Stimulated activated naive B cell treated with anti-CD40 and anti-IgM and Interleukin-4, amounts not matched to agents 10 μg/mL and 1 μg/mL and 100 μg/mL, for 72 hours (primary cell): Measurements from ENCODE around the gene ABHD1.
A peak's percentile ranks its signal among the peaks of the same experiment; 100 is the strongest.

Source experiments
- ATAC-seq, 2 donors: fragments of 150-1000 bp; cut with Tn5 transposase; replicated peaks; 2 replicates each; pipeline ENCODE4 v1.10.0; 2021; ENCODE audit warnings: moderate library complexity in 1 of 2
- DNase-seq: peaks from one replicate; pipeline ENCODE4 v3.0.0; 2021
- H3K27ac Mint-ChIP-seq: one replicate; pipeline ENCODE4 v1.8.0; 2022; ENCODE audit warnings: mild to moderate bottlenecking, mixed read lengths
- H3K27me3 Mint-ChIP-seq, 2 donors: one replicate each; pipeline ENCODE4 v1.8.0; 2022; ENCODE audit warnings: mixed read lengths in 2 of 2
- H3K36me3 Mint-ChIP-seq, 2 donors: one replicate each; pipeline ENCODE4 v1.8.0; 2022; ENCODE audit warnings: mixed read lengths in 2 of 2, mild to moderate bottlenecking in 1 of 2
- H3K4me1 Mint-ChIP-seq, 2 donors: one replicate each; pipeline ENCODE4 v1.8.0; 2022; ENCODE audit warnings: mixed read lengths in 2 of 2, mild to moderate bottlenecking in 1 of 2
- H3K4me3 Mint-ChIP-seq, 2 donors: one replicate each; pipeline ENCODE4 v1.8.0; 2022; ENCODE audit warnings: mild to moderate bottlenecking in 2 of 2, mixed read lengths in 2 of 2, moderate library complexity in 1 of 2
- H3K9me3 Mint-ChIP-seq, 2 donors: one replicate each; pipeline ENCODE4 v1.8.0; 2022; ENCODE audit warnings: mixed read lengths in 2 of 2, mild to moderate bottlenecking in 1 of 2

ABHD1 gene

DNA sequence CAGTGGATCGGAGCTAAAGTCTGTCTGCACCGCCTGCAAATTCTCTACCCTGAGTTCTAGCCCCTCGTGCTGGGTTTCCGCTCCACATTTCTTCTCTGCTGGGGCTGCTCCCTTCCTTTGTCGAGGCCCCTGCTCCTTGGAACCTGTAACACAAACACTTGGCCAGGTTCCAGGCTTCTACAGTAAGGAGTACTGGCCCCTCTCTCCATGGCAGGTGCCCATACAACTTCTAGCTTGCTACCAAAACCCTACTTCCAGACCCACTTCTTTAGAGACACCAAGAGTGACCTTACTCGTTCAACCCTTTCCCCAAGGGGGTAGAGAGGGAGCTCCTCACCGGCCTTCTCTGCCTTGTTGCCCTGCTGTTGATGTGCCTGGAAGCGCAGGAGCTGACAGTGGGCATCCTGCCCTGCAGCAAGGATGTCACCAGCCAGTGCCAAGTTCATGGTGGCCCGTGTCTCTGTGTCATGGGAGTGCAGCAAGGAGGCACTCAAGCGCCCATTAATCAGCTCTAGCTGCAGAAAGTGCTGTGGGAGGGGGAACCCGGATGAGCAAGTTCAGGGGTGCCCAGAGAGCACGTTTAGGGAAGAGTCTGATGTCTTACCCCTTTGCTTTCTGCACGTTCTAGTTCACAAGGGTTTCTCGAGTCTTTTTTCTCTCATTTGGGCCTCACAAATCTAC, 9.7 kb downstream of the ABHD1 start:
- no peaks in the 10 kb centered on the region for H3K9me3 Mint-ChIP-seq
- ATAC-seq: peak in 1 of 2 donors; percentile 13
- DNase-seq: no peak

DNA sequence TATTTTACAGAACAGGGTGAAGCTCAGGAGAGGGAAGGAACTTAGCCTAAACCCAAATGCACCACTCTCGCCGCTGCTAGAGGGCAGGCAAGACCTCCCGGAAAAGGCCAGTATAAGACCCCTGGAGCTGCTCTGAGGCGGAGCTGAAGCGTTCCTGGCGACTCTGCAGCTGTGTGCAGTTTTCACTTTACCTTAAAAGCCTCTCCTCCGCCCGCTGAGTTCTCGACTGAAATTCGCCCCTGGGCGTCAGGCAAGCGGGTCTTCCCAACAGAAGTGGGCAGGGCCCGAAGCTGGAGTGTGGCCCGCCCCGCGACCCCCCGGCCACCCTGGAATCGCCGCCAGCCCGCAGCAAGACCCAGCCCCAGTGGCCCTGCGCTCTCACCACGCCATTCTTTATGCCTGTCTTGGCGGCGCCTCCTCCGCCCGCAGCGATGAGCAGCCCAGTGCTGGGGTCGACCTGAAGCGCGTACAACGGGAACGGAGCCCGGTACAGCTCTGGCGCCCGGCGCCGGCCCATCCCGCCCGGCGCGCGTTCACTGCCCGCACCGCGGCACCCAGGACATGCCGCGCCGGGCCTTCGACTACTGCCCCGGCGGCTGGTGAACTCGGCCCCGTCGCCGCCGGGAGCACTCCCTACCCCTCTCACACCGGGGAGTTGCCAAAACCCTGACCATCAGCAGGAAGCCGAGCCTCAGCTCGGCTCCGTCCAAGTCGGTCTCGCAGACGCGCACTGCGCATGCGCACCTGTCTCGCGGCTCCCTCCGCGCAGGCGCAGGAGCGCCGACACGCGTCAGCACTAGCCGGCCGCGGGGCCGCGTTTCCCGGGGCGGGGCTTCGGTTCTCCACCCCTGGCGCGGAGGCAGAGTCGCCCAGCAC, 10.5 kb downstream of the ABHD1 start, which contains the start of gene PREB:
TSS of gene PREB (minus strand) at position 732 of the 876 bp plus-strand sequence. CDS start at position 517, 215 bp downstream.
- Mint-ChIP-seq H3K9me3 (no peaks in the 10 kb centered on the region), H3K36me3 (peaks cover 23 to 36% of the 10 kb centered on the region in 2 donors), H3K27me3 (no peaks in the 10 kb centered on the region), H3K4me1 (peaks cover 20 to 43% of the 10 kb centered on the region in 2 donors), H3K4me3 (peak within 1 kb of the TSS; percentile 89 to 95), H3K27ac (peak within 1 kb of the TSS; percentile 98)
- ATAC-seq (peak; percentile 94 to 95), DNase-seq (peak; percentile 99)

More for the DNA sequence above, 9.7 kb downstream of the ABHD1 start:
- H3K27me3 Mint-ChIP-seq: no peaks in the 10 kb centered on the region
- peak overlapping the region; percentile 89 to 95 for H3K4me3 Mint-ChIP-seq
- peaks cover 22 to 43% of the 10 kb centered on the region in 2 donors for H3K4me1 Mint-ChIP-seq
- peak overlapping the region; percentile 73 for H3K27ac Mint-ChIP-seq
- peaks cover 24 to 36% of the 10 kb centered on the region in 2 donors for H3K36me3 Mint-ChIP-seq

DNA sequence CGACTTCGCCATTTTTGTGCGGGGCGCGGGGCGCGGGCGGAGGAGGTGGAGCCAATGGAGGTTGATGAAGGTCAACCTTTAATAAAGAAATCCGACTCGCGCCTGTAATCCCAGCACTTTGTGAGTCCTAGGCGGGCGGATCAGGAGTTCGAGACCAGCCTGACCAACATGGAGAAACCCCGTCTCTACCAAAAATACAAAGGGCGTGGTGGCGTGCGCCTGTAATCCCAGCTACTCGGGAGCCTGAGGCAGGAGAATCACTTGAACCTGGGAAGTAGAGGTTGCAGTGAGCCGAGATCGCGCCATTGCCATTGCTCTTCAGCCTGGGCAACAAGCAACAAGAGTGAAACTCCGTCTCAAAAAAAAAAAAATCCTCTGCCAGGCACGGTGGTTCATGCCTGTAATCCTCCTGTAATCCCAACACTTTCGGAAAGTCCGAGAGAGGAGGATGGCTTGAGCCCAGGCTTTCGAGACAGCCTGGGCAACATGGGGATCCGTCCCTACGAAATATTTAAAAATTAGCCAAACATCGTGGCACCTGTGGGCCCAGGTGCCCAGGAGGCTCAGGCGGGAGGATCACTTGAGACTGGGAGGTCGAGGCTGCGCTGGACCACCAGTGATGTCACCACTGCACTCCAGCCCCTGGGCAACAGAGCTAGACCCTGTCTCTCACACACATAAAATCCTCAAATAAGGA, 11.3 kb downstream of the ABHD1 start:
- peak overlapping the region; percentile 89 to 95 for H3K4me3 Mint-ChIP-seq
- DNase-seq (no peak), ATAC-seq (no peak)
- H3K27ac Mint-ChIP-seq: peak overlapping the region; percentile 98
- H3K36me3 Mint-ChIP-seq: peaks cover 19 to 29% of the 10 kb centered on the region in 2 donors
- H3K27me3 Mint-ChIP-seq: no peaks in the 10 kb centered on the region
- no peaks in the 10 kb centered on the region for H3K9me3 Mint-ChIP-seq
- peaks cover 19 to 37% of the 10 kb centered on the region in 2 donors for H3K4me1 Mint-ChIP-seq

DNA sequence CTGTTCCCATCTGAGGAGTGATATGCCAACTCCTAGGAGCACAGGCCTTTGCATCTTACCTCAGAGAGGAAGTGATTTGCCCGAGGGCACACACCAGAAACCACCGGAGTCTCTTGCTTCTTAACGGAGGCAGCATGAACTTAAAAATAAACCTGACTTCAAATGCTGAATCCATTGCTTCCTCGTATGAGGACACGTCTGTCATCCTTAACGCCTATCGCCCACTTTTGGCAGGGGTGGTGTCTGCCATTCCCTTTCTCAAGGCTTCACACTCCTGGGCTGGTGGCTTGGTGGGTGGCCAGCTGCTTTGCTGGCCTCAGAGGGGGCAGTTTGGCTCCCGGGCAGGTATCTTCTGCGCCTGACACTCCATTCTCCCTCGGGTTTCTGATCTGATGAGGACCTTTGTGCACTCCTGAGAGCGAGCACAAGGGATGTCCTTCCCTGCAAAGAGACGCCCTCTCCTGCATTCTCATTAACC, 11.9 kb downstream of the ABHD1 start:
- H3K27ac Mint-ChIP-seq: peak overlapping the region; percentile 89
- DNase-seq: no peak

DNA sequence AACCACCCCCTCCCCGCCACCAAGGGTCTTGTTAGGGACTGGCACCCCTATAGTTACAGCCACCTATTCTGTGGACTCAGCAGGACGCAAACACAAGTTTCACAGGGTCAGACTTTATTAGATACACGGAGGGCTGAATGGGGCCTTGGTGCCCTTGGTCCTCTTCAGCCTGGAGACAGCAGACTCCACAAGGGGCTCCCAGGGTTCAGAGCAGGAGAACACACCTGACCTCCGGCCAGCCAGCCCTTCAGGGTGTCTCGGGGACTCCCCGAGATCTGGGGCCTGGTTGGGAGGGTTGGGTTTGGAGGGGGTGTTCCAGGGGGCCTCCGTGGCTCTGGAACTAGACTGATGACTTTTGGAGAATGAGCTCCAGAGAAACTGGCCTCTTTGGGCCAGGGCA, 13.1 kb downstream of the ABHD1 start:
- Mint-ChIP-seq H3K27ac (no peak overlapping the region), H3K4me3 (no peak overlapping the region), H3K27me3 (no peaks in the 10 kb centered on the region), H3K4me1 (peaks cover 16 to 32% of the 10 kb centered on the region in 2 donors), H3K36me3 (peaks cover 10 to 15% of the 10 kb centered on the region in 2 donors), H3K9me3 (no peaks in the 10 kb centered on the region)
- ATAC-seq (no peak), DNase-seq (no peak)

More for the DNA sequence above, 11.9 kb downstream of the ABHD1 start:
- H3K9me3 Mint-ChIP-seq: no peaks in the 10 kb centered on the region
- ATAC-seq: no peak
- H3K4me3 Mint-ChIP-seq: peak overlapping the region; percentile 89 to 95
- H3K27me3 Mint-ChIP-seq: no peaks in the 10 kb centered on the region
- H3K36me3 Mint-ChIP-seq: peaks cover 19 to 25% of the 10 kb centered on the region in 2 donors
- H3K4me1 Mint-ChIP-seq: peaks cover 19 to 37% of the 10 kb centered on the region in 2 donors

DNA sequence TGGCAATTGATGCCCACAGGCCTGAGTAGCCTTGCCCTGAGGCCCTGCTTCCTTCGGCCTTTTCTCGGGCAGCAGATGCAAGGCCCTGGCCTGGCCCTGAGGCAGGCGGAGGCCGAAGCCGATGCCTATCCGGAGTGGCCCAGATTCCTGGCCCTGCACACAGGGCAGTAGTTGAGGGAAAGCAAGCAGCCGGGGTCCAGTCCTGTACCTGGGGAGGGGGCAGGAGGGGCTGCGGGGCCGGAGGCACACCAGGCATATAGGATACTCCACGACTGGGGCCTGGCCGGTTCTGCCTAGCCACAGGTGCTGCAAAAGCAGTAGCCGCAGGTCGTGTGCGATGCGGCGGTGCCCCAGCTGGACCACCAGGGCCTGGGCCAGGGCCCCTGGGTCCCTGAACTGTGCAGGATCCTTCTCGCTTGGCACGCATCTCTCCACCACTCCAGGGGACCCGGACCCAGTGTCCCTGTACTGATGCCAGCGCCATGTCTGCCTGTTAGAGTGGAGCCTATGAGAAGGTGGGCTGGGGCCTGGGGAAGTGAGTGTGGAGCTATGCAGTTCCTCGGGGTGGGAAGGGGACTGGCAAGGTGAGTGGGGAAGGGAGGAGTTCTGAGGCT, 13.8 kb downstream of the ABHD1 start:
- Mint-ChIP-seq H3K9me3 (no peaks in the 10 kb centered on the region), H3K4me3 (no peak overlapping the region), H3K27ac (no peak overlapping the region), H3K27me3 (no peaks in the 10 kb centered on the region), H3K36me3 (peaks cover 9 to 12% of the 10 kb centered on the region in 2 donors), H3K4me1 (peaks cover 16 to 32% of the 10 kb centered on the region in 2 donors)
- ATAC-seq: no peak
- no peak for DNase-seq

DNA sequence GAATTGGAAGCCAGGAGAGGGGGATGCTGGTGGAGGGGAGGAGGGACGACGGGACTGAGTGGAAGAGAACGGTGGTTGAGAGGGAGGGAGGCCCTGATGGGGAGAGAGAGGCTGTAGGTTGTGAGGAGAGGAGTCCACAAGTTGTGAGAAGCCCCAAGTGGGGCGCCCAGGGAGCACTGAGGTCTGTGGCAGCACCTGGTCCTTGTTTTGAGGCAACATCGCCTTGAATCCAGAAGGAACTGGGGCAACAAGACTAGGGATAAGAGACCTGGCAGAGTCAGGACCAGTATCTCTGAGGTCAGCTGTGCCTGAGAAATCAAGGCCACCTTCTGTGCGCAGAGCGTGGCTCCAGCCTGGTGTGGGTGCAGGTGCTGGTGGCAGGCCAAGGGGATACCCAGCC, 14.5 kb downstream of the ABHD1 start:
- peaks cover 5 to 8% of the 10 kb centered on the region in 2 donors for H3K36me3 Mint-ChIP-seq

DNA sequence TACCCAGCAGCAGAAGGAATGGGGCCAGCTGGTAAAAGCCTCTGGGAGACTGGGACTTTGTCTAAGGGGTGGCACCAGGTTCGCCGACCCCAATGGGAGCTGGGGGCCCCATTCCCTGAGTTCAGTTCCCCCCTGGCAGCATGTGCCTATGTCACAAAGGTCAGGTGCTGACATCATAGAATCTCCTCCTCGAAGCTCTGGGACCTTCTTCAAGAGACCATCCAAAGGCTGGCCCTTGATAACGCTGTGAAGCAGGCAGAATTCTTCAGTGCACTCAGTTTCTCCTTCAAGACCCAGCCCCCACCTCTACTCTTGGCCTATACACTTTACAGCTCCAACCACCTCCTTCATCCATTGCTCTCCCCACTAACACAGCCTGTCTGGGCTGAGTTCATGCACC, 15.7 kb downstream of the ABHD1 start, which contains the start of gene PRR30:
TSS of gene PRR30 (minus strand) at position 101 of the 400 bp plus-strand sequence. CDS start 1,081 bp downstream, outside the sequence.
- Mint-ChIP-seq H3K27me3 (peaks cover 0 to 15% of the 10 kb centered on the region in 2 donors), H3K36me3 (peaks cover 2 to 3% of the 10 kb centered on the region in 2 donors), H3K4me1 (peaks cover 8 to 16% of the 10 kb centered on the region in 2 donors), H3K27ac (no peak within 1 kb of the TSS), H3K9me3 (peaks cover 0 to 2% of the 10 kb centered on the region in 2 donors), H3K4me3 (no peak within 1 kb of the TSS)
- no peak for ATAC-seq
- DNase-seq: no peak

More for the DNA sequence above, 14.5 kb downstream of the ABHD1 start:
- Mint-ChIP-seq H3K4me3 (no peak overlapping the region), H3K4me1 (peaks cover 12 to 26% of the 10 kb centered on the region in 2 donors), H3K9me3 (peaks cover 0 to under 1% of the 10 kb centered on the region in 2 donors), H3K27me3 (peaks cover 0 to 3% of the 10 kb centered on the region in 2 donors), H3K27ac (no peak overlapping the region)
- ATAC-seq (no peak), DNase-seq (no peak)

DNA sequence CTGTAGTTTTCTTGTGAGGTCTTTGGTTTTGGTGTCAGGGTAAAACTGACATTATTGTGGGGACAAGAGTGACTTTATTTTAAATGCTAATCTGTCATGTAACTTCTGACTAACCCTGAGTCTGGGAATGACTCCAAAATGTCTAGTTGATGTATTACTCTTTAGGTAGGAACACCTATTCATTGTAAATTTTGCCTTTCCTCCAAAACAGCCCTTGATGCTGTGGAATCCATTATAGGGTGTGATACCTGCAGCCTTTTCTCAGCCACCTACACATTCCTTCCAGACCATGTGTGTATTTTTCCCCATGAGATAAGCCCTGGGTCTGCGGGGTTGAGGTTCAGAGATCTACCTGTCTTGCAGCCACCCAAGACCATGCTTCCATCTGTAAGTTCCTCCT, 19.7 kb downstream of the ABHD1 start:
- Mint-ChIP-seq H3K4me3 (no peak overlapping the region), H3K27me3 (peaks cover 9 to 30% of the 10 kb centered on the region in 2 donors), H3K36me3 (no peaks in the 10 kb centered on the region), H3K9me3 (peaks cover 0 to 2% of the 10 kb centered on the region in 2 donors), H3K27ac (no peak overlapping the region), H3K4me1 (no peaks in the 10 kb centered on the region)
- ATAC-seq: no peak
- no peak for DNase-seq

DNA sequence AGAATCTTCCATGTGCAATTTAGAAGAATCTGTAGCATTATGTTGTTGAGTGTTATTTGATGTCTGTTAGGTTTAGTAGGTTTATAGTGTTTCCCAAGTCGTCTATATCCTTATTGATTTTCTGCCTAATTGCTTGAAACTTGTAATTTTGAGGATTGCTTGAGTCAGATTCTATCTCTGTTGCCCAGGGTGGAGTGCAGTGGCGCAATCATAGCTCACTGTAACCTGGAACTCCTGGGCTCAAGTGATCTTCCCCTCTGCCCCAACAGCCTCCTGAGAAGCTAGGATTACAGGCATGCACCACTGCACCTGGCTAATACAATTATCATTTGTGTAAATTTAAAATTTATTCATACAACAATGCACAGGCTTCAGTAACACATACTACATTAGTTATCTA, 22.1 kb downstream of the ABHD1 start:
- H3K4me1 Mint-ChIP-seq: no peaks in the 10 kb centered on the region
- H3K27ac Mint-ChIP-seq: no peak overlapping the region
- ATAC-seq: no peak

DNA sequence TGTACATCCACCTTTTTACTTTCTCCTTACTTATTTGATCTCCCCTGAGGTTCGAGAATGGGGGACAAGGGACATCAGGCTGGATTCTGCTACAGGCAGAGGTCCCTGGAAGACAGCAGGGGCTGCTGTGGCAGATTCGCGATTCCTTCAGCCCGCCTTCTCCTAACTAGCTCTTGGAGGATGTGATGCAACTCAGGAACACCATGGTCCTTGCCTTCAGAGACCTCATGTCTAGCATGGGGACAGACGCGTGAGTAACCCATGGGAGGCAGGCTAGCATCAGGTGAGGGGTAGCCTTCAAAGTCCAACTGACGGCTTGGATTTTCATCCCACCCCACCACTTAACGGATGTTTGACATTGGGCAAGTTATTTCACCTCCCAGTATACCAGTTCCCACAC, 24.3 kb downstream of the ABHD1 start:
- ATAC-seq (no peak), DNase-seq (no peak)
- Mint-ChIP-seq H3K9me3 (peaks cover 0 to 2% of the 10 kb centered on the region in 2 donors), H3K27ac (no peak overlapping the region), H3K4me3 (no peak overlapping the region), H3K36me3 (no peaks in the 10 kb centered on the region), H3K4me1 (peaks cover 7% of the 10 kb centered on the region in 2 donors), H3K27me3 (peaks cover 12 to 34% of the 10 kb centered on the region in 2 donors)

More for the DNA sequence above, 22.1 kb downstream of the ABHD1 start:
- H3K4me3 Mint-ChIP-seq: no peak overlapping the region
- H3K9me3 Mint-ChIP-seq: peaks cover 0 to 2% of the 10 kb centered on the region in 2 donors
- no peaks in the 10 kb centered on the region for H3K36me3 Mint-ChIP-seq
- no peak for DNase-seq
- peaks cover 12 to 30% of the 10 kb centered on the region in 2 donors for H3K27me3 Mint-ChIP-seq

DNA sequence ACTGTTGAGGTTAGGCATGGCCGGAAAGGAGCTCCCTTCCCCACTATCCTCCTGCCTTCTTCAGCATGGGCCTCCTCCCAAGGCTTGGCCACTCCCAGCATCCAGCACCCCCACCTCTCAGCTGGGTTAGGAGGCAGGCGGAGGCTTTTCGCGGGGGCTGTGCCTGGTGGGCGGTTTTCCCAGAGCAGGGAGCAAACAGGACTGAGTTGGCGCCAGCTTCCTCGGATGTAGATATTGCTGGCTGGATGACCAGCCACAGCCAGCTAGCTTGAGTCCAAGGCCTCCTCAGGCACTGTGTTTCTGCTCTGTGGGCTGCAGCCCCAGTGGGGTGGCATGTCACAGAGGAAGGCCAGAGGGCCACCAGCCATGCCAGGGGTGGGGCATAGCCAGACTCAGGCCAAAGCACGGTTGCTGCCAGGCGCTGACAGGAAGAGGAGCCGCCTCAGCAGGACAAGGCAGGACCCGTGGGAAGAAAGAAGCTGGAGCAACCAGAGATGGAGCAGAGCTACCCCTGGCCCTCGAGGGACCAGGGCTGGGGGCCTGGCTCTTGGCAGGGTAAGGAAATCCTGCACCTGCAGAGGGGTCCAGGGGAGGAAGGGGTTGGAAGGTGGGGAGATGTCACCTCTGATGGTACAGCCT, 25.3 kb downstream of the ABHD1 start, which contains the start of gene TCF23:
TSS of gene TCF23 (plus strand) at position 204 of the 639 bp plus-strand sequence. CDS start at position 334, 130 bp downstream.
- Mint-ChIP-seq H3K27me3 (peaks cover 12 to 24% of the 10 kb centered on the region in 2 donors), H3K9me3 (no peaks in the 10 kb centered on the region), H3K4me3 (no peak within 1 kb of the TSS), H3K4me1 (peaks cover 7 to 9% of the 10 kb centered on the region in 2 donors), H3K36me3 (no peaks in the 10 kb centered on the region), H3K27ac (peak within 1 kb of the TSS; percentile 73)
- no peak for ATAC-seq
- DNase-seq: no peak
